ENCODE results near the gene FBXL14. TPM values are rescaled to one million over a fixed set of nuclear protein-coding genes. Genes with fewer than 3 reads are reported as not detected.
"Not testable (repeated sequence)": the region's sequence is repeated elsewhere in the genome, so short reads cannot be mapped to it uniquely, and the experiment has no call there.

FBXL14 gene
- total and polyA plus RNA-seq, 5 donors, result 4.7 to 8.3 (median 7.8) TPM

- intact Hi-C loops (cut with DNase I), result no loop called here
- DNase-seq, result no peak
Observed at GRCh38 chr12:1564067-1564466, 30.3 kb downstream of the FBXL14 start.

GRCh38 chr12:1562813-1563407 is 31.5 kb downstream of the FBXL14 start:
- no peak for DNase-seq
- peak; percentile 38 to 45 for ATAC-seq
- Histone ChIP-seq H3K27me3 (ENCODE audit: control insufficient read depth, insufficient read depth) (no peaks in the 10 kb centered on the region), H3K4me1 (ENCODE audit: control insufficient read depth, insufficient read depth, low read length) (peaks cover 1% of the 10 kb centered on the region), H3K27ac (ENCODE audit: low read length) (no peak overlapping the region), H3K4me3 (ENCODE audit: low read length) (no peak overlapping the region), H3K9me3 (ENCODE audit: control insufficient read depth, low read length) (no peaks in the 10 kb centered on the region)
- 58% methylated on average over 18 of the region's 18 CpGs for WGBS
- intact Hi-C loops (cut with DNase I), result no loop called here

More at GRCh38 chr12:1564067-1564466, 30.3 kb downstream of the FBXL14 start:
- peaks cover 1% of the 10 kb centered on the region for H3K4me1 ChIP-seq (ENCODE audit: control insufficient read depth, insufficient read depth, low read length)
- H3K4me3 ChIP-seq (ENCODE audit: low read length), result no peak overlapping the region
- H3K27me3 ChIP-seq (ENCODE audit: control insufficient read depth, insufficient read depth), result no peaks in the 10 kb centered on the region
- no peak overlapping the region for H3K27ac ChIP-seq (ENCODE audit: low read length)
- ATAC-seq, result no peak
- no peaks in the 10 kb centered on the region for H3K9me3 ChIP-seq (ENCODE audit: control insufficient read depth, low read length)
- 92% methylated on average over 2 of the region's 2 CpGs for WGBS

DNA sequence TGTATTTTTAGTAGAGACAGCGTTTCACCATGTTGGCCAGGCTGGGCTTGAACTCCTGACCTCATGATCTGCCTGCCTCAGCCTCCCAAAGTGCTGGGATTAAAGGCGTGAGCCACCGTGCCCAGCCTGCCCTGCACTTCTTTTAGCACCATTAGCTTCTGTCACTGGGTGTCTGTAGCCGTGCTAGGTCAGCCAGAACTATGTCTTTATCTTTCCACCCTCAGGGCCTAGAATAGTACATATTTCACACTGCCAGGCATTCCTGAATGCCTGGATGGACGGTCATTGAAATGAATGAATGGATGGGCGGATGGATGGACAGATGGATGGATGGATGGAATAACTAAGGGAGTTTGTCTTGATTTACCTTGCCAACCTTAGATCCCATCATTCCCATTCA is 33.7 kb downstream of the FBXL14 start:
- intact Hi-C loops (cut with DNase I), result no loop called here
- no peak overlapping the region for H3K27ac ChIP-seq (ENCODE audit: low read length)
- no peaks in the 10 kb centered on the region for H3K9me3 ChIP-seq (ENCODE audit: control insufficient read depth, low read length)
- no peak overlapping the region for H3K4me3 ChIP-seq (ENCODE audit: low read length)
- no peaks in the 10 kb centered on the region for H3K27me3 ChIP-seq (ENCODE audit: control insufficient read depth, insufficient read depth)
- ATAC-seq, result no peak
- WGBS, result 80% methylated on average over 6 of the region's 6 CpGs
- DNase-seq, result no peak
- H3K4me1 ChIP-seq (ENCODE audit: control insufficient read depth, insufficient read depth, low read length), result peaks cover 1% of the 10 kb centered on the region

DNA sequence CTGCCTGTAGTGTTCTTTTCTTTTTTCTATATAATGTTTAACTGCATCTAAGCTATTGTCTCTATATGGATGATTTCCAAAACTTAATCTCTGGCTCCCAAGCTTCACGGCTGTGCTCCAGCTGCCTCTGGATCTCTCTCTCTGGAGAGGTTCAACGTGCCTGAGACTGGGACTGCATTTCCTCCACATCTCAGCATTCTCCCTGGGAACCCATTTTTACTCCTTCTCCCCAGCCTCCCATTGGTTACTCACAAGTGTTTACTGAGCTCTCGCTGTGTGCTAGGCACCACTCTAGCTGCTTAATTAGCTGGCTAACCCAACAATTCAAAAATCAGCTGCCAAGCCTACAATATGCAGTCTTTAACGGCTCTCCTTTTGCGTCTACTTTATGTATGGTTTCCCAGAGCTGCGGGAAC is 34.7 kb downstream of the FBXL14 start:
- DNase-seq (no peak), ATAC-seq (no peak)
- H3K27me3 ChIP-seq (ENCODE audit: control insufficient read depth, insufficient read depth), result no peaks in the 10 kb centered on the region
- 56% methylated on average over 6 of the region's 6 CpGs for WGBS
- no peak overlapping the region for H3K27ac ChIP-seq (ENCODE audit: low read length)
- H3K9me3 ChIP-seq (ENCODE audit: control insufficient read depth, low read length), result no peaks in the 10 kb centered on the region
- intact Hi-C loops (cut with DNase I), result no loop called here
- no peak overlapping the region for H3K4me3 ChIP-seq (ENCODE audit: low read length)
- H3K4me1 ChIP-seq (ENCODE audit: control insufficient read depth, insufficient read depth, low read length), result peaks cover 1% of the 10 kb centered on the region

- ATAC-seq; DNase-seq; H3K4me3 ChIP-seq (ENCODE audit: low read length); H3K9me3 ChIP-seq (ENCODE audit: control insufficient read depth, low read length); H3K27ac ChIP-seq (ENCODE audit: low read length); H3K4me1 ChIP-seq (ENCODE audit: control insufficient read depth, insufficient read depth, low read length); H3K27me3 ChIP-seq (ENCODE audit: control insufficient read depth, insufficient read depth); intact Hi-C loops (cut with DNase I): not testable (repeated sequence)
- WGBS, result 92% methylated on average over 15 of the region's 15 CpGs
Observed at GRCh38 chr12:1558108-1558507, 36.3 kb downstream of the FBXL14 start.

DNA sequence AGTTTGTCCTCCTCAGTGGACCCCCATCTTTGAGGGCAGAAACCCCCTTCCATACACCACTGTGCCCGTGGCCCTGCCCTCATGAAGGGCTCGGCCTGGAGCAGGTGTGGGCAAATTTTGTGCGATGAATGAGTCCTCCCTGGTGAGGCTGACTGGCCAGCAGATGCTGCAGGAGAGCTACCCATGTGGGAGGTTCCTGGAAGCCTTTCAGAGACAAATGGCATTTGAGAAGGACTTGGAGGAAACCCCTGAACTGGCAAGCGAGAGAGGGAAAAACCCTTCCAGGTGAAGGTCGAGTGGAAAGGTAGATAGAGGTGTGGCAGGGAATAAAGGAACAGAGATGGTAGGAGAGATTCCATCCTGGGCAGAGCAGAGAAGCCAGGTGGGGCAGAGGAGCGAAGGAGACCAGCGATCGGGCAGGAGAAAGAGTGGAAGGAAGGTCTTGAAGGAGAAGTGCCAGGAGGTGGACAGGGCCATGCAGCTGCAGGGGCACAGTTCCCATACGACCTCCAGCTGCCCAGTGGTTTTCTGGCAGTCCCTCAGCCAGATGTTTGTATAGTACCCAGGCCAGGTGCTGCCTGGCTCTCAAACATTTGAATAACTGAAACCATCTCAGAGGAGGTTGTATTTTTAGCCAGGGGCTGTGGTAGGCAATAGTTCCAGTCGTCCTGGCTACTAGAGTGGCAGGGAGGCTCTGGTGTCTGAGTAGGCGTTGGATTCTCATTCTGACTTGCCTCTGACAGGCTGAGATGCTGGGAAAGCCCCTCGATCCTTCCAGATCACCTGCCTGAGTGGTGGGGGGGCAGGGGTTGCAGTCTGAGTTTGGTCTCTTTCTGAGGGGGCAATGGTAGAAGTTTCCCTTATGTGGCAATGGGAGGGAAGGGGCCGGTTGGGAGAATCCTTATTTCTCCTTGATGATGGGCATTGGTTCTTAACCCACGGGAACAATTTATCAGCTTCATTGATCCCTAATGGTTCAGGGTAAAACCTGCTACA is 40.1 kb downstream of the FBXL14 start:
- intact Hi-C loops (cut with DNase I), result no loop called here
- whole genome bisulfite sequencing, result 84% methylated on average over 14 of the region's 14 CpGs
- Histone ChIP-seq H3K4me1 (ENCODE audit: control insufficient read depth, insufficient read depth, low read length) (no peaks in the 10 kb centered on the region), H3K27me3 (ENCODE audit: control insufficient read depth, insufficient read depth) (no peaks in the 10 kb centered on the region), H3K4me3 (ENCODE audit: low read length) (no peak overlapping the region), H3K9me3 (ENCODE audit: control insufficient read depth, low read length) (no peaks in the 10 kb centered on the region), H3K27ac (ENCODE audit: low read length) (no peak overlapping the region)
- no peak for ATAC-seq
- DNase-seq, result no peak

DNA sequence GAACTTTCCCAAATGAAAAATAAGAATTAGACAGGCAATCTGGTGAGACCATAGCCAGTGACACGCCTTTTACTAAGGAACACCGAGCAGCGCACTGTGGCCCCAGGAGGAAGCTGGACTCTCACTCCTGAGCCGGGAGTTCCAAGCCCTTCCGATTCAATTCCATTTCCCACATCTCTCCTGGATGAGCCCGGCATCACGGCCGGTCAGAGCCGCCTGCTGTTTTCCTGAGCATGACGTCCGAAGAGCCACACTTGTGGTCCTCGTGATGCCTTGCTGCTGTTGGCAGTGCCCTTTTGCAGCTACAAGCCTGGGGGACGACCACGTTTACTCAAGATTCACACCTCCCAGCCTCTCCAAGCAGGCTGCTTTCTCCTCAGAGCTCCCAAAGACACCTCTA is 40.8 kb downstream of the FBXL14 start:
- WGBS, result 78% methylated on average over 14 of the region's 14 CpGs
- Histone ChIP-seq H3K4me3 (ENCODE audit: low read length) (no peak overlapping the region), H3K9me3 (ENCODE audit: control insufficient read depth, low read length) (no peaks in the 10 kb centered on the region), H3K4me1 (ENCODE audit: control insufficient read depth, insufficient read depth, low read length) (no peaks in the 10 kb centered on the region), H3K27ac (ENCODE audit: low read length) (no peak overlapping the region), H3K27me3 (ENCODE audit: control insufficient read depth, insufficient read depth) (no peaks in the 10 kb centered on the region)
- DNase-seq (no peak), ATAC-seq (no peak)
- intact Hi-C loops (cut with DNase I), result no loop called here

DNA sequence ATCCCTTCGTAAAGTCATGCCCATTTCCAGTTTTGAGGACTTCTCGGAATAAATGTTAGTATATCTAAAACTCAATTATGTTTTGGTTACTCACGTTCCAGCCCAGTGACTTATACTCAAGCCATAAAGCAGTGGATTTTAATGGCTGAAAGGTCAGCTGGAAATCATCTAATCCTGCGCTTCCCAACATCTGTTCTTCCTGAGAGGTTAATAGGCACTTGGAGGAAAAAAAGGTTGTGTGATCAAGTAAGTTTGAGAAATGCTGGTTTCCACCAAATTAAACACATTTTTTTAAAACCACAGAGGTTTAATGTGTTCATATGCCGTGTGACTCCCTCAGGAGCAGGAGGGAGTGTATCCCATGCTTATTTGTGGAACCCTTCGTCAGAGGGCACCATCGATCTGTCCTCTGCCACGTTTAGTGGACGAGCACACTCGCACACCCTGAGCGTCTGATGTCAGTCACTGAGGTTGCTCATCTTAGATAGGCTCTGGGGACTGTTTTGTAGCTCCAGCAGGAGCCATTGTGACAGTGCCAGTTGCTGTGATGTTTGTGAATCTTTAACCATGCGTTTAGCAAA is 41.4 kb downstream of the FBXL14 start:
- WGBS, result 86% methylated on average over 12 of the region's 12 CpGs
- H3K27ac ChIP-seq (ENCODE audit: low read length), result no peak overlapping the region
- DNase-seq, result no peak
- H3K27me3 ChIP-seq (ENCODE audit: control insufficient read depth, insufficient read depth), result no peaks in the 10 kb centered on the region
- intact Hi-C loops (cut with DNase I), result no loop called here
- no peaks in the 10 kb centered on the region for H3K9me3 ChIP-seq (ENCODE audit: control insufficient read depth, low read length)
- H3K4me3 ChIP-seq (ENCODE audit: low read length), result no peak overlapping the region
- no peak for ATAC-seq
- no peaks in the 10 kb centered on the region for H3K4me1 ChIP-seq (ENCODE audit: control insufficient read depth, insufficient read depth, low read length)

- Histone ChIP-seq H3K4me3 (ENCODE audit: low read length) (no peak overlapping the region), H3K4me1 (ENCODE audit: control insufficient read depth, insufficient read depth, low read length) (no peaks in the 10 kb centered on the region), H3K27me3 (ENCODE audit: control insufficient read depth, insufficient read depth) (no peaks in the 10 kb centered on the region), H3K9me3 (ENCODE audit: control insufficient read depth, low read length) (no peaks in the 10 kb centered on the region), H3K27ac (ENCODE audit: low read length) (no peak overlapping the region)
- no peak for ATAC-seq
- intact Hi-C loops (cut with DNase I), result no loop called here
- WGBS, result 98% methylated on average over 2 of the region's 2 CpGs
- no peak for DNase-seq
Observed at GRCh38 chr12:1552171-1552570, 42.2 kb downstream of the FBXL14 start.

- DNase-seq (no peak), ATAC-seq (no peak)
- intact Hi-C loops (cut with DNase I), result no loop called here
- Histone ChIP-seq H3K27me3 (ENCODE audit: control insufficient read depth, insufficient read depth) (no peaks in the 10 kb centered on the region), H3K4me3 (ENCODE audit: low read length) (no peak overlapping the region), H3K27ac (ENCODE audit: low read length) (no peak overlapping the region), H3K4me1 (ENCODE audit: control insufficient read depth, insufficient read depth, low read length) (no peaks in the 10 kb centered on the region), H3K9me3 (ENCODE audit: control insufficient read depth, low read length) (no peaks in the 10 kb centered on the region)
- 95% methylated on average over 6 of the region's 6 CpGs for WGBS
Observed at GRCh38 chr12:1551496-1551895, 42.9 kb downstream of the FBXL14 start.
